K562 (cell line): Measurements from ENCODE around the gene DMD.

Experiments
- BMI1 ChIP-seq: fragments of 150-350 bp; IDR thresholded peaks from 2 replicates; pipeline ENCODE4 v1.6.1; 2014; ENCODE audit warnings: low read length
- CHD2 ChIP-seq: IDR thresholded peaks from 2 replicates; pipeline ENCODE4 v1.6.1; 2011; ENCODE audit warnings: low read depth, low read length
- DACH1 ChIP-seq: fragments of 450-650 bp; IDR thresholded peaks from 2 replicates; pipeline ENCODE4 v1.6.1; 2018; ENCODE audit not compliant: partially characterized antibody
- HNRNPLL ChIP-seq: fragments of 200-400 bp; formaldehyde crosslinking; IDR thresholded peaks from 2 replicates; pipeline ENCODE4 v1.6.1; 2017; ENCODE audit warnings: low read length, low read depth, mild to moderate bottlenecking; ENCODE audit not compliant: poor library complexity, severe bottlenecking
- KDM2B ChIP-seq: fragments of 250-450 bp; sonication (Bioruptor Pico); IDR thresholded peaks from 2 replicates; pipeline ENCODE4 v1.8.0; 2021; ENCODE audit warnings: mild to moderate bottlenecking, moderate library complexity
- MTA3 ChIP-seq: fragments of 450-650 bp; formaldehyde crosslinking; IDR thresholded peaks from 2 replicates; pipeline ENCODE4 v1.6.1; 2017; ENCODE audit warnings: mild to moderate bottlenecking, borderline replicate concordance
- NFYB ChIP-seq: IDR thresholded peaks from 2 replicates; pipeline ENCODE4 v1.6.1; 2011; ENCODE audit warnings: mild to moderate bottlenecking, moderate library complexity; ENCODE audit not compliant: insufficient read length; ENCODE audit errors: extremely low read depth
- POLR2A ChIP-seq: fragments of 450-650 bp; conservative IDR thresholded peaks from 2 replicates; pipeline ENCODE4 v1.6.1; 2016
- SLC30A9 ChIP-seq: fragments of 250-450 bp; sonication (Bioruptor Pico); IDR thresholded peaks from 2 replicates; pipeline ENCODE4 v1.8.0; 2022; ENCODE audit warnings: mild to moderate bottlenecking, moderate library complexity
- SMARCE1 ChIP-seq: fragments of 450-650 bp; IDR thresholded peaks from 2 replicates; pipeline ENCODE4 v1.7.1; 2016; ENCODE audit warnings: mild to moderate bottlenecking
- SMC3 ChIP-seq: conservative IDR thresholded peaks from 2 replicates; pipeline ENCODE4 v1.6.1; 2011; ENCODE audit warnings: low read depth, low read length, improper control_type of control experiment; ENCODE audit not compliant: insufficient read depth
- TRIM24 ChIP-seq, 2 experiments: fragments of 450-650 bp; IDR thresholded peaks; 2 replicates each; pipeline ENCODE4 v1.6.1; 2016
- TF ChIP-seq, protein P1 (sequence below): fragments of 250-450 bp; sonication (Bioruptor Pico); IDR thresholded peaks from 2 replicates; pipeline ENCODE4 v1.8.0; 2021; ENCODE audit warnings: moderate library complexity, mild to moderate bottlenecking, inconsistent platforms
- TF ChIP-seq, protein P2 (sequence below), 3 experiments: IDR thresholded peaks in 2 of 3; conservative IDR thresholded peaks in 1 of 3; 2 replicates each; pipeline ENCODE4 v1.5.1; 2011 to 2012; ENCODE audit warnings: low read length in 3 of 3, mild to moderate bottlenecking in 3 of 3, control low read depth in 2 of 3, improper control_type of control experiment in 1 of 3, inconsistent platforms in 1 of 3, low read depth in 1 of 3, mixed read lengths in 1 of 3, moderate library complexity in 1 of 3; ENCODE audit not compliant: insufficient read depth in 2 of 3

DNA sequence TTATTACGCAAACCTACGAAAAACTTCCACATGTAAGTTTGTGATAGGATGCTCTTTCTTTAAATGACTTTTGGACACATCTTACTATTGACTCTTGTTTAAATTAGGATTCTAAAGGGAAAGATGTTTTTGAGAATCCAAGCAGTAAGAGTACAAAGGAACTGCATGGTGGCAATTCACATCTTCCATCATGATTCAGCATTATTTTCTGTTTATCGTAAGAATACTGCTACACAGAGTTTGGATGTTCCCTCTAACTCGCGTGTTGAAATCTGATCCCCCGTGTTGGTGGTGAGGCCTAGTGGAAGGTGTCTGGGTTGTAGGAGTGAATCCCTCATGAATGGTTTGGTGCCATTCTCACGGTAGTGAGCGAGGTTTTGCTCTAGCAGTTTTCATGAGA lies 1767.7 kb downstream of the DMD start:
- no peak for TF ChIP-seq SMC3
- no peak for TF ChIP-seq DACH1
- TF ChIP-seq, protein P1, sequence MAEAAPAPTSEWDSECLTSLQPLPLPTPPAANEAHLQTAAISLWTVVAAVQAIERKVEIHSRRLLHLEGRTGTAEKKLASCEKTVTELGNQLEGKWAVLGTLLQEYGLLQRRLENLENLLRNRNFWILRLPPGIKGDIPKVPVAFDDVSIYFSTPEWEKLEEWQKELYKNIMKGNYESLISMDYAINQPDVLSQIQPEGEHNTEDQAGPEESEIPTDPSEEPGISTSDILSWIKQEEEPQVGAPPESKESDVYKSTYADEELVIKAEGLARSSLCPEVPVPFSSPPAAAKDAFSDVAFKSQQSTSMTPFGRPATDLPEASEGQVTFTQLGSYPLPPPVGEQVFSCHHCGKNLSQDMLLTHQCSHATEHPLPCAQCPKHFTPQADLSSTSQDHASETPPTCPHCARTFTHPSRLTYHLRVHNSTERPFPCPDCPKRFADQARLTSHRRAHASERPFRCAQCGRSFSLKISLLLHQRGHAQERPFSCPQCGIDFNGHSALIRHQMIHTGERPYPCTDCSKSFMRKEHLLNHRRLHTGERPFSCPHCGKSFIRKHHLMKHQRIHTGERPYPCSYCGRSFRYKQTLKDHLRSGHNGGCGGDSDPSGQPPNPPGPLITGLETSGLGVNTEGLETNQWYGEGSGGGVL (CRISPR knock-in tag): no peak
- TF ChIP-seq SLC30A9 (CRISPR knock-in tag): no peak
- no peak for TF ChIP-seq BMI1
- TF ChIP-seq CHD2: no peak
- TF ChIP-seq SMARCE1: no peak
- no peak for TF ChIP-seq TRIM24 (IDR thresholded peaks at IDR 0.05)
- no peak for TF ChIP-seq MTA3
- TF ChIP-seq HNRNPLL: no peak
- TF ChIP-seq POLR2A: no peak
- TF ChIP-seq NFYB: no peak
- TF ChIP-seq, protein P2, sequence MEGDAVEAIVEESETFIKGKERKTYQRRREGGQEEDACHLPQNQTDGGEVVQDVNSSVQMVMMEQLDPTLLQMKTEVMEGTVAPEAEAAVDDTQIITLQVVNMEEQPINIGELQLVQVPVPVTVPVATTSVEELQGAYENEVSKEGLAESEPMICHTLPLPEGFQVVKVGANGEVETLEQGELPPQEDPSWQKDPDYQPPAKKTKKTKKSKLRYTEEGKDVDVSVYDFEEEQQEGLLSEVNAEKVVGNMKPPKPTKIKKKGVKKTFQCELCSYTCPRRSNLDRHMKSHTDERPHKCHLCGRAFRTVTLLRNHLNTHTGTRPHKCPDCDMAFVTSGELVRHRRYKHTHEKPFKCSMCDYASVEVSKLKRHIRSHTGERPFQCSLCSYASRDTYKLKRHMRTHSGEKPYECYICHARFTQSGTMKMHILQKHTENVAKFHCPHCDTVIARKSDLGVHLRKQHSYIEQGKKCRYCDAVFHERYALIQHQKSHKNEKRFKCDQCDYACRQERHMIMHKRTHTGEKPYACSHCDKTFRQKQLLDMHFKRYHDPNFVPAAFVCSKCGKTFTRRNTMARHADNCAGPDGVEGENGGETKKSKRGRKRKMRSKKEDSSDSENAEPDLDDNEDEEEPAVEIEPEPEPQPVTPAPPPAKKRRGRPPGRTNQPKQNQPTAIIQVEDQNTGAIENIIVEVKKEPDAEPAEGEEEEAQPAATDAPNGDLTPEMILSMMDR (IDR thresholded peaks at IDR 0.05 in 2 of 3, conservative IDR thresholded peaks at IDR 0.05 in 1 of 3; ENCODE audit: insufficient read depth in 2 of 3, low read depth in 1 of 3, low read length in 3 of 3): no peak
- no peak for TF ChIP-seq KDM2B (CRISPR knock-in tag)
